NCI-H69 (cell line): ENCODE measurements around the gene RNASEH2A.
"Not testable (repeated sequence)": the region's sequence is repeated elsewhere in the genome, so short reads cannot be mapped to it uniquely, and the experiment has no call there.

ENCODE experiments used
- DNase-seq: peaks from one replicate; lab custom pipeline; 2025; lab: John Stamatoyannopoulos, UW

RNASEH2A gene

GRCh38 chr19:12833738-12834565, 27.6 kb downstream of the RNASEH2A start:
- DNase-seq, result peak; percentile 91

- DNase-seq, result peak; percentile 90
Measured at GRCh38 chr19:12834566-12834943, 28.2 kb downstream of the RNASEH2A start, which contains the start of gene RTBDN. RTBDN (minus strand) TSS chr19:12834579; CDS start chr19:12829979, 4,600 bp downstream.

GRCh38 chr19:12834976-12835757, 28.8 kb downstream of the RNASEH2A start:
- DNase-seq, result peak; percentile 94

GRCh38 chr19:12836529-12836863, 30.1 kb downstream of the RNASEH2A start:
- no peak for DNase-seq

GRCh38 chr19:12837225-12837624, 30.8 kb downstream of the RNASEH2A start:
- peak; percentile 28 for DNase-seq

GRCh38 chr19:12838182-12838885, 31.9 kb downstream of the RNASEH2A start, which contains the start of gene MAST1:
MAST1 (plus strand) TSS chr19:12838515; CDS start chr19:12838573, 58 bp downstream.
- peak; percentile 90 for DNase-seq

- peak; percentile 68 for DNase-seq
Measured at GRCh38 chr19:12838886-12839756, 32.7 kb downstream of the RNASEH2A start.

GRCh38 chr19:12840091-12841079, 34.0 kb downstream of the RNASEH2A start:
- DNase-seq, result peak; percentile 95

GRCh38 chr19:12841094-12841493, 34.7 kb downstream of the RNASEH2A start:
- DNase-seq, result peak; percentile 99

- no peak for DNase-seq
Measured at GRCh38 chr19:12842511-12842910, 36.1 kb downstream of the RNASEH2A start.

GRCh38 chr19:12843328-12843727, 36.9 kb downstream of the RNASEH2A start:
- DNase-seq, result no peak

- DNase-seq, result no peak
Measured at GRCh38 chr19:12843999-12844732, 37.8 kb downstream of the RNASEH2A start.

GRCh38 chr19:12846613-12847012, 40.2 kb downstream of the RNASEH2A start:
- not testable (repeated sequence) for DNase-seq

- peak; percentile 87 for DNase-seq
Measured at GRCh38 chr19:12847159-12848139, 41.1 kb downstream of the RNASEH2A start.

- DNase-seq, result no peak
Measured at GRCh38 chr19:12856653-12857052, 50.3 kb downstream of the RNASEH2A start.

- DNase-seq, result no peak
Measured at GRCh38 chr19:12858041-12858928, 51.9 kb downstream of the RNASEH2A start.

- no peak for DNase-seq
Measured at GRCh38 chr19:12859546-12859945, 53.2 kb downstream of the RNASEH2A start.
